BLaER1 treated with 17β-estradiol and CSF1 and Interleukin-3, amounts not matched to agents 10 nM and 100 nM (cell line): ENCODE data around the gene C1QC.
A peak's percentile ranks its signal among the peaks of the same experiment; 100 is the strongest.

Experiments
- H3K27ac ChIP-seq, 11 experiments: shearing (Covaris generic); formaldehyde crosslinking; 2 replicates each; pipeline ENCODE4 v1.8.1; 2022
- H3K27me3 ChIP-seq, 11 experiments: shearing (Covaris generic); formaldehyde crosslinking; 2 replicates each; pipeline ENCODE4 v1.8.1; 2022
- H3K36me3 ChIP-seq, 11 experiments: shearing (Covaris generic); formaldehyde crosslinking; 2 replicates each; pipeline ENCODE4 v1.8.1; 2022
- H3K4me1 ChIP-seq, 10 experiments: shearing (Covaris generic); formaldehyde crosslinking; 2 replicates each; pipeline ENCODE4 v1.8.1; 2022
- H3K4me2 ChIP-seq, 11 experiments: shearing (Covaris generic); formaldehyde crosslinking; 2 replicates each; pipeline ENCODE4 v1.8.1; 2022
- H3K4me3 ChIP-seq, 10 experiments: shearing (Covaris generic); formaldehyde crosslinking; 2 replicates each; pipeline ENCODE4 v1.8.1; 2022
- H3K9ac ChIP-seq, 11 experiments: shearing (Covaris generic); formaldehyde crosslinking; 2 replicates each; pipeline ENCODE4 v1.8.1; 2022
- H3K9me3 ChIP-seq, 11 experiments: shearing (Covaris generic); formaldehyde crosslinking; replicated peaks in 1 of 11; 2 replicates each; pipeline ENCODE4 v1.8.1; 2022
- H4K20me1 ChIP-seq, 11 experiments: shearing (Covaris generic); formaldehyde crosslinking; 2 replicates each; pipeline ENCODE4 v1.8.1; 2022
- Cebpa-rat ChIP-seq, 11 experiments: shearing (Covaris generic); IDR thresholded peaks; 2 replicates each; pipeline ENCODE4 v1.8.1; 2022

Gene C1QC

GRCh38 chr1:22645931-22646330, 2.5 kb downstream of the C1QC start:
- H3K4me2 ChIP-seq, result peak overlapping the region in 5 of 11 experiments; percentile 19 to 100 (median 87); a peak in 10 of 22 replicates
- H3K27me3 ChIP-seq, result no peaks in the 10 kb centered on the region
- H3K36me3 ChIP-seq, result peaks cover 0 to 76% (median 0%) of the 10 kb centered on the region in 11 experiments; a peak in 6 of 22 replicates

GRCh38 chr1:22646384-22646783, 3.0 kb downstream of the C1QC start:
- no peak for TF ChIP-seq Cebpa-rat (IDR thresholded peaks at IDR 0.05)
- Histone ChIP-seq H3K36me3 (peaks cover 0 to 72% (median 0%) of the 10 kb centered on the region in 11 experiments; a peak in 6 of 22 replicates), H3K9me3 (no peaks in the 10 kb centered on the region), H3K4me2 (peak overlapping the region in 4 of 11 experiments; percentile 31 to 100 (median 89); a peak in 7 of 22 replicates), H3K27me3 (no peaks in the 10 kb centered on the region), H4K20me1 (peaks cover 0 to 33% (median 0%) of the 10 kb centered on the region in 11 experiments; a peak in 7 of 22 replicates), H3K4me1 (peaks cover 5 to 88% (median 19%) of the 10 kb centered on the region in 10 experiments; a peak in 17 of 20 replicates), H3K27ac (peak overlapping the region in 3 of 11 experiments; percentile 7 to 87 (median 79); a peak in 4 of 22 replicates), H3K9ac (peak overlapping the region in 3 of 11 experiments; percentile 69 to 91 (median 90); a peak in 4 of 22 replicates), H3K4me3 (peak overlapping the region in 3 of 10 experiments; percentile 66 to 82 (median 79); a peak in 6 of 20 replicates)

More at GRCh38 chr1:22645931-22646330, 2.5 kb downstream of the C1QC start:
- TF ChIP-seq Cebpa-rat (IDR thresholded peaks at IDR 0.05), result no peak
- Histone ChIP-seq H3K9me3 (no peaks in the 10 kb centered on the region), H4K20me1 (peaks cover 0 to 33% (median 0%) of the 10 kb centered on the region in 11 experiments; a peak in 7 of 22 replicates), H3K4me3 (peak overlapping the region in 3 of 10 experiments; percentile 66 to 82 (median 79); a peak in 6 of 20 replicates), H3K9ac (peak overlapping the region in 3 of 11 experiments; percentile 69 to 91 (median 90); a peak in 4 of 22 replicates), H3K27ac (peak overlapping the region in 3 of 11 experiments; percentile 7 to 87 (median 79); a peak in 5 of 22 replicates), H3K4me1 (peaks cover 5 to 88% (median 18%) of the 10 kb centered on the region in 10 experiments; a peak in 16 of 20 replicates)

- peaks cover 15 to 88% (median 22%) of the 10 kb centered on the region in 10 experiments for H3K4me1 ChIP-seq
- H3K27me3 ChIP-seq, result no peaks in the 10 kb centered on the region
Observed at GRCh38 chr1:22650089-22650693, 6.8 kb downstream of the C1QC start.

GRCh38 chr1:22651941-22652856, 8.8 kb downstream of the C1QC start:
- H4K20me1 ChIP-seq, result peaks cover 0 to 45% (median 0%) of the 10 kb centered on the region in 11 experiments; a peak in 5 of 22 replicates
- H3K4me3 ChIP-seq, result peak overlapping the region in 3 of 10 experiments; percentile 58 to 75 (median 73); a peak in 4 of 20 replicates
- peaks cover 15 to 81% (median 21%) of the 10 kb centered on the region in 10 experiments for H3K4me1 ChIP-seq
- no peaks in the 10 kb centered on the region for H3K27me3 ChIP-seq
- peak overlapping the region in 3 of 11 experiments; percentile 37 to 84 (median 59); a peak in 6 of 22 replicates for H3K9ac ChIP-seq
- TF ChIP-seq Cebpa-rat (IDR thresholded peaks at IDR 0.05), result no peak
- peak overlapping the region; percentile 23 to 98 (median 51); a peak in 19 of 22 replicates for H3K4me2 ChIP-seq
- peaks cover 0 to 57% (median 0%) of the 10 kb centered on the region in 11 experiments; a peak in 6 of 22 replicates for H3K36me3 ChIP-seq
- H3K27ac ChIP-seq, result peak overlapping the region in 7 of 11 experiments; percentile 3 to 77 (median 38); a peak in 10 of 22 replicates
- no peaks in the 10 kb centered on the region for H3K9me3 ChIP-seq

More at GRCh38 chr1:22650089-22650693, 6.8 kb downstream of the C1QC start:
- Histone ChIP-seq H3K27ac (peak overlapping the region in 2 of 11 experiments; percentile 61 to 77; a peak in 3 of 22 replicates), H3K36me3 (peaks cover 0 to 57% (median 0%) of the 10 kb centered on the region in 11 experiments; a peak in 6 of 22 replicates), H3K9me3 (no peaks in the 10 kb centered on the region), H3K9ac (peak overlapping the region in 2 of 11 experiments; percentile 59 to 84; a peak in 2 of 22 replicates), H3K4me2 (peak overlapping the region in 3 of 11 experiments; percentile 4 to 98 (median 89); a peak in 4 of 22 replicates), H3K4me3 (no peak overlapping the region), H4K20me1 (peaks cover 0 to 43% (median 0%) of the 10 kb centered on the region in 11 experiments; a peak in 6 of 22 replicates)
- no peak for TF ChIP-seq Cebpa-rat (IDR thresholded peaks at IDR 0.05)

GRCh38 chr1:22652881-22653316, 9.5 kb downstream of the C1QC start, which contains the start of gene C1QB:
Gene C1QB, plus strand, starts transcription at chr1:22653236. Its CDS starts 6,227 bp downstream, at chr1:22659463.
- Histone ChIP-seq H3K9ac (peak within 1 kb of the TSS in 3 of 11 experiments; percentile 37 to 84 (median 81); a peak in 7 of 22 replicates), H3K4me2 (peak within 1 kb of the TSS; percentile 23 to 98 (median 51); a peak in 19 of 22 replicates), H3K4me1 (peaks cover 15 to 83% (median 21%) of the 10 kb centered on the region in 10 experiments), H3K4me3 (peak within 1 kb of the TSS in 3 of 10 experiments; percentile 58 to 75 (median 73); a peak in 6 of 20 replicates), H3K9me3 (no peaks in the 10 kb centered on the region), H4K20me1 (peaks cover 0 to 47% (median 0%) of the 10 kb centered on the region in 11 experiments; a peak in 6 of 22 replicates), H3K27ac (peak within 1 kb of the TSS in 7 of 11 experiments; percentile 3 to 81 (median 38); a peak in 10 of 22 replicates), H3K36me3 (peaks cover 0 to 58% (median 0%) of the 10 kb centered on the region in 11 experiments; a peak in 4 of 22 replicates), H3K27me3 (no peaks in the 10 kb centered on the region)
- TF ChIP-seq Cebpa-rat (IDR thresholded peaks at IDR 0.05), result no peak

GRCh38 chr1:22654692-22655091, 11.3 kb downstream of the C1QC start:
- peak overlapping the region in 3 of 10 experiments; percentile 58 to 75 (median 73); a peak in 6 of 20 replicates for H3K4me3 ChIP-seq
- H3K27ac ChIP-seq, result peak overlapping the region in 2 of 11 experiments; percentile 77 to 81; a peak in 3 of 22 replicates
- H3K9me3 ChIP-seq, result no peaks in the 10 kb centered on the region
- peak overlapping the region in 2 of 11 experiments; percentile 81 to 84; a peak in 5 of 22 replicates for H3K9ac ChIP-seq
- peaks cover 0 to 58% (median 0%) of the 10 kb centered on the region in 11 experiments; a peak in 5 of 22 replicates for H3K36me3 ChIP-seq
- no peaks in the 10 kb centered on the region for H3K27me3 ChIP-seq
- H3K4me1 ChIP-seq, result peaks cover 14 to 83% (median 17%) of the 10 kb centered on the region in 10 experiments
- no peak for TF ChIP-seq Cebpa-rat (IDR thresholded peaks at IDR 0.05)
- H4K20me1 ChIP-seq, result peaks cover 0 to 55% (median 0%) of the 10 kb centered on the region in 11 experiments; a peak in 6 of 22 replicates
- H3K4me2 ChIP-seq, result peak overlapping the region in 3 of 11 experiments; percentile 86 to 98 (median 89); a peak in 6 of 22 replicates

- H3K27me3 ChIP-seq, result no peaks in the 10 kb centered on the region
- TF ChIP-seq Cebpa-rat (IDR thresholded peaks at IDR 0.05), result no peak
Observed at GRCh38 chr1:22658385-22659163, 15.1 kb downstream of the C1QC start.

More at GRCh38 chr1:22658385-22659163, 15.1 kb downstream of the C1QC start:
- Histone ChIP-seq H3K4me2 (peak overlapping the region in 2 of 11 experiments; percentile 89 to 98; a peak in 5 of 22 replicates), H4K20me1 (peaks cover 0 to 93% (median 0%) of the 10 kb centered on the region in 11 experiments; a peak in 7 of 22 replicates), H3K4me1 (peaks cover 0 to 65% (median 0%) of the 10 kb centered on the region in 10 experiments; a peak in 7 of 20 replicates), H3K4me3 (peak overlapping the region in 2 of 10 experiments; percentile 73 to 75; a peak in 4 of 20 replicates), H3K9me3 (no peaks in the 10 kb centered on the region), H3K36me3 (peaks cover 0 to 85% (median 0%) of the 10 kb centered on the region in 11 experiments; a peak in 6 of 22 replicates), H3K9ac (peak overlapping the region in 1 of 11 experiments; percentile 81; a peak in 1 of 22 replicates), H3K27ac (no peak overlapping the region)
